AG09309 (cell line): Measurements from ENCODE around the gene SERINC2.
A peak's percentile ranks its signal among the peaks of the same experiment; 100 is the strongest.

Source experiments
- DNase-seq: peaks from one replicate; pipeline ENCODE4 v3.0.0-alpha.2; 2010; ENCODE audit warnings: low read depth
- H3K4me3 ChIP-seq: 2 replicates; pipeline ENCODE4 v1.5.1; 2011; ENCODE audit warnings: mild to moderate bottlenecking, low read depth, low read length, moderate library complexity; ENCODE audit not compliant: control insufficient read depth
- CTCF ChIP-seq: IDR thresholded peaks from 2 replicates; pipeline ENCODE4 v1.5.1; 2011; ENCODE audit warnings: mild to moderate bottlenecking, low read depth, low read length, inconsistent platforms; ENCODE audit not compliant: insufficient read depth, control insufficient read depth; ENCODE audit errors: missing control alignments

SERINC2 gene

GRCh38 chr1:31421371-31422040, 8.5 kb downstream of the SERINC2 start:
- TF ChIP-seq CTCF = peak; percentile 49
- DNase-seq = no peak
- no peak overlapping the region for H3K4me3 ChIP-seq

- H3K4me3 ChIP-seq = no peak overlapping the region
- TF ChIP-seq CTCF = peak; percentile 97
- peak; percentile 61 for DNase-seq
Observed at GRCh38 chr1:31422505-31423319, 9.7 kb downstream of the SERINC2 start.

GRCh38 chr1:31423418-31423947, 10.5 kb downstream of the SERINC2 start:
- DNase-seq = no peak
- no peak overlapping the region for H3K4me3 ChIP-seq
- no peak for TF ChIP-seq CTCF

- no peak for DNase-seq
- no peak for TF ChIP-seq CTCF
- H3K4me3 ChIP-seq = no peak overlapping the region
Observed at GRCh38 chr1:31424568-31424967, 11.6 kb downstream of the SERINC2 start.

GRCh38 chr1:31425301-31426081, 12.5 kb downstream of the SERINC2 start:
- no peak for TF ChIP-seq CTCF
- DNase-seq = no peak
- no peak overlapping the region for H3K4me3 ChIP-seq

- no peak overlapping the region for H3K4me3 ChIP-seq
- no peak for DNase-seq
- TF ChIP-seq CTCF = no peak
Observed at GRCh38 chr1:31426249-31426922, 13.4 kb downstream of the SERINC2 start.
